ENCODE data around the gene CYP2S1.

The CYP2S1 gene

GRCh38 chr19:41217741-41218140 is 24.7 kb downstream of the CYP2S1 start:
- no peak for TF ChIP-seq CTCF (IDR thresholded peaks at IDR 0.05; ENCODE audit: insufficient read depth, missing control alignments)
- FAIRE-seq: no peak
- DNase-seq (ENCODE audit: insufficient read length, low spot score): no peak

GRCh38 chr19:41218249-41218614 is 25.2 kb downstream of the CYP2S1 start:
- DNase-seq (ENCODE audit: insufficient read length, low spot score) (no peak), FAIRE-seq (no peak)
- TF ChIP-seq CTCF (IDR thresholded peaks at IDR 0.05; ENCODE audit: insufficient read depth, missing control alignments): no peak

- no peak for TF ChIP-seq CTCF (IDR thresholded peaks at IDR 0.05; ENCODE audit: insufficient read depth, missing control alignments)
- FAIRE-seq (no peak), DNase-seq (ENCODE audit: insufficient read length, low spot score) (no peak)
Observed at GRCh38 chr19:41218615-41219507, 25.8 kb downstream of the CYP2S1 start, which contains the start of gene AXL. AXL (plus strand) TSS chr19:41219223; CDS start chr19:41219393, 170 bp downstream.

GRCh38 chr19:41219924-41220567 is 27.0 kb downstream of the CYP2S1 start:
- no peak for TF ChIP-seq CTCF (IDR thresholded peaks at IDR 0.05; ENCODE audit: insufficient read depth, missing control alignments)
- FAIRE-seq: no peak
- no peak for DNase-seq (ENCODE audit: insufficient read length, low spot score)

- DNase-seq (ENCODE audit: insufficient read length, low spot score) (no peak), FAIRE-seq (no peak)
- no peak for TF ChIP-seq CTCF (IDR thresholded peaks at IDR 0.05; ENCODE audit: insufficient read depth, missing control alignments)
Observed at GRCh38 chr19:41220811-41221210, 27.8 kb downstream of the CYP2S1 start.

- DNase-seq (ENCODE audit: insufficient read length, low spot score) (no peak), FAIRE-seq (no peak)
Observed at GRCh38 chr19:41221514-41222205, 28.6 kb downstream of the CYP2S1 start.

More at GRCh38 chr19:41221514-41222205, 28.6 kb downstream of the CYP2S1 start:
- no peak for TF ChIP-seq CTCF (IDR thresholded peaks at IDR 0.05; ENCODE audit: insufficient read depth, missing control alignments)
